Activated CD8-positive, alpha-beta T cell treated with anti-CD3 and anti-CD28 coated beads for 36 hours (primary cell): ENCODE results near the gene PLEKHB2. TPM values are rescaled to one million over a fixed set of nuclear protein-coding genes. Genes with fewer than 3 reads are reported as not detected.

Experiments used
- ATAC-seq: fragments of 200-7000 bp; cut with Tn5 transposase; one replicate; pipeline ENCODE4 v1.10.0; 2021; ENCODE audit warnings: mild to moderate bottlenecking, moderate library complexity
- CTCF ChIA-PET: fragments of 350-600 bp; sonication (Branson Sonifier 250); formaldehyde crosslinking; loops from one replicate; lab custom pipeline; 2021; ENCODE audit warnings: antibody characterized with exemption; lab: Charles Lee
- POLR2A ChIA-PET: fragments of 350-600 bp; sonication (Branson Sonifier 250); formaldehyde crosslinking; loops from one replicate; lab custom pipeline; 2021; ENCODE audit warnings: antibody characterized with exemption; lab: Charles Lee
- DNase-seq: peaks from one replicate; pipeline ENCODE4 v3.0.0-alpha.2; 2020
- H3K27ac Mint-ChIP-seq: one replicate; pipeline ENCODE4 v1.8.0; 2021; ENCODE audit warnings: mild to moderate bottlenecking, mixed read lengths
- H3K27me3 Mint-ChIP-seq: one replicate; pipeline ENCODE4 v1.8.0; 2021; ENCODE audit warnings: mixed read lengths
- H3K36me3 Mint-ChIP-seq: one replicate; pipeline ENCODE4 v1.8.0; 2021; ENCODE audit warnings: low read depth, mixed read lengths
- H3K4me1 Mint-ChIP-seq: one replicate; pipeline ENCODE4 v1.8.0; 2021; ENCODE audit warnings: low read depth, mixed read lengths
- H3K4me3 Mint-ChIP-seq: one replicate; pipeline ENCODE4 v1.8.0; 2021; ENCODE audit warnings: mild to moderate bottlenecking, moderate library complexity, mixed read lengths
- H3K9me3 Mint-ChIP-seq: one replicate; pipeline ENCODE4 v1.8.0; 2021; ENCODE audit warnings: mixed read lengths
- CTCF ChIP-seq: fragments of 200-600 bp; IDR thresholded peaks from one replicate; pipeline ENCODE4 v1.8.0; 2022; ENCODE audit warnings: antibody characterized with exemption, mild to moderate bottlenecking
- intact Hi-C: fragments of 100-400 bp; cut with micrococcal nuclease; formaldehyde crosslinking; loops from one replicate; pipeline ENCODE4 v1.10.0; 2022
- total RNA-seq, 2 experiments: library from RNA; stranded (reverse); gene quantifications; one replicate each; pipeline ENCODE4 v1.2.3, GENCODE V29; 2021

Gene PLEKHB2
- 10 to 100 TPM; 47.3 to 49.4 TPM for total RNA-seq

GRCh38 chr2:131105156-131105949 lies at the start of gene PLEKHB2:
PLEKHB2 (plus strand) TSS chr2:131105336; CDS start chr2:131120942, 15,606 bp downstream.
- DNase-seq: peak; percentile 91
- intact Hi-C loops: no loop called here
- peak within 1 kb of the TSS; percentile 95 for H3K27ac Mint-ChIP-seq
- no peak for TF ChIP-seq CTCF
- peaks cover 23% of the 10 kb centered on the region for H3K36me3 Mint-ChIP-seq
- peak within 1 kb of the TSS; percentile 88 for H3K4me3 Mint-ChIP-seq
- H3K27me3 Mint-ChIP-seq: no peaks in the 10 kb centered on the region
- no peaks in the 10 kb centered on the region for H3K9me3 Mint-ChIP-seq
- ATAC-seq: peak; percentile 75
- POLR2A ChIA-PET: interaction anchor here (1.6 to 3.6 kb wide), 3 partner anchors 12 to 65 kb away, joined by 4 to 53 read pairs (median 4); partner anchors contain the start of gene FAM168B
- H3K4me1 Mint-ChIP-seq: peaks cover 47% of the 10 kb centered on the region
- CTCF ChIA-PET: no interaction called here

GRCh38 chr2:131056204-131056931 lies 48.8 kb upstream of the PLEKHB2 start:
- POLR2A ChIA-PET: interaction anchor here (0.9 kb wide), 1 partner anchor 11 kb away, joined by 3 read pairs; no protein-coding TSS in a partner anchor
- Mint-ChIP-seq H3K4me1 (peaks cover 24% of the 10 kb centered on the region), H3K27me3 (no peaks in the 10 kb centered on the region), H3K27ac (peak overlapping the region; percentile 40), H3K4me3 (no peak overlapping the region), H3K9me3 (no peaks in the 10 kb centered on the region), H3K36me3 (peaks cover 47% of the 10 kb centered on the region)
- ATAC-seq (no peak), DNase-seq (no peak)
- TF ChIP-seq CTCF: no peak
- intact Hi-C loops: no loop called here
- CTCF ChIA-PET: interaction anchor here (0.7 kb wide), 1 partner anchor 15 kb away, joined by 3 read pairs; no protein-coding TSS in a partner anchor

- DNase-seq (no peak), ATAC-seq (no peak)
- peaks cover 26% of the 10 kb centered on the region for H3K4me1 Mint-ChIP-seq
- intact Hi-C loops: no loop called here
- no peak overlapping the region for H3K27ac Mint-ChIP-seq
- POLR2A ChIA-PET: interaction anchor here (0.9 to 1.2 kb wide), 2 partner anchors 11 to 44 kb away, joined by 3 to 4 read pairs; no protein-coding TSS in a partner anchor
- no peaks in the 10 kb centered on the region for H3K27me3 Mint-ChIP-seq
- CTCF ChIA-PET: interaction anchor here (0.7 kb wide), 1 partner anchor 16 kb away, joined by 3 read pairs; no protein-coding TSS in a partner anchor
- no peak for TF ChIP-seq CTCF
- H3K36me3 Mint-ChIP-seq: peaks cover 42% of the 10 kb centered on the region
- H3K4me3 Mint-ChIP-seq: no peak overlapping the region
- H3K9me3 Mint-ChIP-seq: no peaks in the 10 kb centered on the region
These were observed 48.2 kb upstream of the PLEKHB2 start for GRCh38 chr2:131056932-131057287.

- peaks cover 38% of the 10 kb centered on the region for H3K36me3 Mint-ChIP-seq
- H3K9me3 Mint-ChIP-seq: no peaks in the 10 kb centered on the region
- TF ChIP-seq CTCF: no peak
- CTCF ChIA-PET: interaction anchor here (0.8 kb wide), 1 partner anchor 27 kb away, joined by 3 read pairs; no protein-coding TSS in a partner anchor
- no peak overlapping the region for H3K27ac Mint-ChIP-seq
- no peaks in the 10 kb centered on the region for H3K27me3 Mint-ChIP-seq
- no peak overlapping the region for H3K4me3 Mint-ChIP-seq
- intact Hi-C loops: no loop called here
- peaks cover 32% of the 10 kb centered on the region for H3K4me1 Mint-ChIP-seq
- POLR2A ChIA-PET: interaction anchor here (0.8 to 1.1 kb wide), 2 partner anchors 10 to 19 kb away, joined by 3 to 4 read pairs; no protein-coding TSS in a partner anchor
- ATAC-seq: no peak
- no peak for DNase-seq
These were observed 46.8 kb upstream of the PLEKHB2 start for GRCh38 chr2:131058214-131058843.
